ENCODE measurements around the gene MPDZ.

The MPDZ gene

DNA sequence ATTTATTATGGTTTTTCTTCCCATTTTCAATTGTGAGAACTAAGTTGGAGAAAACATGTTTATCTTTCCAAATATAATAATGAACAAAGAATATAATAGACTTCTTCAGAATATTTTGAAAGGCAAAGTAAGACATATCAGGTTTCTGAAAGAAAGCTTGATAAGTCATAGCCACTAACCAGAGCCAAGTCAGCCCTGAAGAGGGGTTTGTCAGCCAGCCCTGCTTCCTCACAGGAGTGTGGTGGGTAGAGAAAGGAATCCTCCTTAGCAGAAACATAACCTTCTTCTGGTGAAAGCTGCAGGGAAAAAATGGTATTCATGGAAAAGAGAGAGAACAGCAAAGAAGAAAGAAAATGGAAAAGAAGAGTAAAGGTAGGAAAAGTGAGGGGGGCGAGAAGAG is 93.4 kb downstream of the MPDZ start:
- no peak for DNase-seq (ENCODE audit: extremely low read depth in 1 of 2, low read depth in 1 of 2)

DNA sequence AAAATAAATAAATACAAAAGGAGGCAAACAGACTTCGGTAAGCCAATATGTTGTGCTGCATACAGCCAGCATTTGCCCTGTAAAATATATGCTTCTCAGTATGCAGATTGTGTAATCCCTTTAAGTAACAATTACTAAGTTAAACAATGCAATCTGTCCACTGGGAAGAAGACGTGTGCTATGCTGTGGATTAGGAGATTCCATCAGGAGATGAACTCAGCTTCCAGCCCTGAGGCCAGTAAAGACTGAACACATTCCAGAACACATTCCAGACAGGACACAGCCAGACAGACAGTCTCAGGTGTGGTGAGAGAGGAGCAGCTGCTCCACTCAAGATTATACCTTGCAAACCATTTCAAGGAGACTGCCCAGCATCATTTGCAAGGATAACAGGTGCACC is 97.8 kb downstream of the MPDZ start:
- DNase-seq (ENCODE audit: extremely low read depth in 1 of 2, low read depth in 1 of 2) = no peak

DNA sequence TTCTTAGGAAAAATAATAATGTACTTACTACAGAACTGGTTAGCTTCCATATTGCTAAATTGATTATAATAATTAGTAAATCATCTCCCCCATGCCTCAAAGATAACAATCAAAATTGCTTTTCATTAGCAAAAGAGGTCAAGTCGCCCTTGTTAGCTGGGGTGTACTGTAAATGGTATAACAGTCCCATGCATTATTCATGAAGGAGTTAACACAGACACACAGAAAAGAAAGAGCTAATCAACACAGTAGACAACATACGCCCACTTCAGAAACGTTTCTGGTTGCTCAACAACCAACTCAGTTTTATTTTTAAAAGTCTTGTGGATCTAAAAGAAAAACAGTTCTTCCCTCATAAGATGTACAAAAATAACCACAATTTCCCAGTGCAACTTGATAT is 100.2 kb downstream of the MPDZ start:
- DNase-seq (ENCODE audit: extremely low read depth in 1 of 2, low read depth in 1 of 2) = no peak

DNA sequence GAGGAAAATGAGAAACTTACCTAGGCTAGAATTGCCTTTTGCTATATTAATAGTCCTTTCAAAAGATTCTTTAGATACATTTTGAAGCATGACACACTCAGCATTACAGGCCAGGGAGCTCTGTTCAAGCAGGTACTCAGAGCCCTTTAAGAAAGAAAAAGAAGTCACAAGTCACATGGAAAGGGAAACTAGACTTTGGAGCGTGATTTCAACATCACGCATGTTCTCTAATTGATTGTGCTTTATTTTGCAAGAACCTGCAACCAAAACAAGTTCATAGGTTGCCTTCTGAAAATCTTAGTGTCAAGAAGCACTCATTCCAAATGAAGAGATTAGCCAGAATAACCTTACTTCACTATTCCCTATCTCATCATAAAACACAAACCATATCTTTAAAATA is 103.8 kb downstream of the MPDZ start:
- no peak for DNase-seq (ENCODE audit: extremely low read depth in 1 of 2, low read depth in 1 of 2)

DNA sequence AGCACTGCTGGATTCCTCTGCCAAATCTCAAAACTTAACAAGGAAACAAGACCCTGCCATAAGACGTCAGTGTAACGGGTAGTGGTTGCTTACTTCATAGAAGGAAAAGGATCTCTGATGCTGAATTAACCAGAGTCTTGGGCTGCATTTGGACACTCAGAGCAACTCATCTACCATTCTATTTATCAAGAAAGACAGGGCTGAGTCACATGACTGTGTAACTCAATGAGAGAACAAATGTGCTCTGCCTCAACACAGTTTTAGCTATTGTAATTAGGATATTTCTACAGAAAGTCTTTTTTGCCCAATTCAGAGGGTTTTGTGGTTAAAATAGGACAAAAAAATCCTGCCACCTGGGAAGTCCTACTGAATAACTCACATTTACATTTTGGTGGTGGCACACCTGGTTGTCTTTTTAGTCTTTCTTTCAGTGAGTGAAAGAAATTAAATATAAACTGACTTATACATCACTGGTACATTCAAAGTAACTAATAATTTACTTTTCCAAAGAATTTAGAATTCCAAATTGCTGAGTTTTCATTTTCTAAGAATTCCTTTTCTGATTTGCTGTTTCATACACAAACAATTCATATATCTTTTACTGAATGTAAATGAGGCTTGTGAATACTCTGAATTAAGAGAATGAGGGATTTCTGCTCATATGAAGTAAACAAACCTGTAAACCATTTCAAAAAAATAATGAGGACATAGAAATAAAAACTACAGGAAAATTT is 104.4 kb downstream of the MPDZ start:
- DNase-seq (ENCODE audit: extremely low read depth in 1 of 2, low read depth in 1 of 2) = no peak

DNA sequence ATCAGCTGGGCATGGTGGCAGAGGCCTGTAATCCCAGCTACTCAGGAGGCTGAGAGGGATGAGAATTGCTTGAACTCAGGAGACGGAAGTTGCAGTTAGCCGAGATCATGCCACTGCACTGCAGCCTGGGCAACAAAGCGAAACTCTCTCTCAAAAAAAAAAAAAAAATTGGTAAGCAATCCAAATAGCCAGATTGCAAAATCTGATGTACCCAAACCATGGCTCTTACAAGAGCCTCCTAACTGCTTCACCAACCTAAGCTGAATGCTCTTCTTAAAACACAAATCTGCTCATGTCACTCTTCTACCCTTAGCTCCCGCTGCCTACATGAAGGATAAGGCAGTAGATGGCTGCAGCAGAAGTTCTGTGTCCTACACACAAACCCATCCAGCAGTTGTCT is 105.9 kb downstream of the MPDZ start:
- no peak for DNase-seq (ENCODE audit: extremely low read depth in 1 of 2, low read depth in 1 of 2)

DNA sequence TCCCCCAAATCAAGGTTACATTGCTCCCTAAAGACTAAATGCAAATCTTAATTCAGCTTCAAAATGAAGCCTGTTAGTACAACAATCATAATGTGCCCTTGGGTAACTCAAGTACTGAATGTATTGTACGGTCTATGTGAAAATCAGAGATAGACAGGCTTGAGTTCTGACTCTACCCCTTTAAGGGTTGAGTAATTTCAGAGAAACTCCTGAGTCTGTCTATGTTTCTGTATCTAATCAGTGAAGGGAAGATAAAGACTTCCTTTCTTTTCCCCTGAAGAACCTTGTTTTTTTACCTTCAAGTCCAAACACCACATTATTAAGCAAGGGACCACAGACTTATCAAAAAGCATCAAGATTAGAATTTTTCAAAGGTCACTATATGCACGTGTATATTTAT is 108.2 kb downstream of the MPDZ start:
- no peak for DNase-seq (ENCODE audit: extremely low read depth in 1 of 2, low read depth in 1 of 2)

DNA sequence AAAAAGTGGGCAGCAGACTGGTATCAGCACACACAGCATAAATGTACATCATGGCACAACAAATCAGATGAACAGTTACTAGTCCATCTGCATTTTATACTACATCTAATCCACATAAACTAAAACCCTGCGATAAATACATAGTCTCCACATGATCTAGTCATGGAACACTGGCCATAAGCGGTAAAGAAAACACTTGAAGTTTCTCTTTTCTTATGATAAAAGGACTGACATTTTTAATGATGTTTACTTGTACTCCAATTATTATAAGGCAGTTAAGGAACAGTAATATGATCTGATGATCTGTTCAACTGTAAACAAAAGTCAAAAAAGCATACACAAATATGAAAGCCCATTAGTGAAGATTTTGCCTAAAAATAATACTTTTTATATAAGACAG is 112.5 kb downstream of the MPDZ start:
- no peak for DNase-seq (ENCODE audit: extremely low read depth in 1 of 2, low read depth in 1 of 2)

DNA sequence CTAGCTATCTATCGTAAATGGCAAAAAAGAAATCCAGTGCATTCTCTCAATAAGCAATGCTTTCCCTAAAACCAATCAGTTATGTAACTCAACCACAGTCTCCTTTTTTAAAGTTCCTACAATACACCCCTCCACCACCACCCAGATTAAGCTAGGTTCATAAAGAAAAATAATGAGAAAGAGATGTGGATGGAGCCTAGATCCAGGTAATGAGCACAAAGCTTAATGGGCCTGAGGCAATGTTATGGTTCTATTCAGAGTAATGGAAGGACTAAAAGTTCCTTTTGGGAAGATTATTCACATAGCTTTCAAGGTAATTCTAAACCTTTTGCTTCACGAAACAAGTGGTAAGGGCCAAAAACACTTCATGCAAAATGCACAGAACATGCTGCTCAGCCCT is 113.5 kb downstream of the MPDZ start:
- no peak for DNase-seq (ENCODE audit: extremely low read depth in 1 of 2, low read depth in 1 of 2)

DNA sequence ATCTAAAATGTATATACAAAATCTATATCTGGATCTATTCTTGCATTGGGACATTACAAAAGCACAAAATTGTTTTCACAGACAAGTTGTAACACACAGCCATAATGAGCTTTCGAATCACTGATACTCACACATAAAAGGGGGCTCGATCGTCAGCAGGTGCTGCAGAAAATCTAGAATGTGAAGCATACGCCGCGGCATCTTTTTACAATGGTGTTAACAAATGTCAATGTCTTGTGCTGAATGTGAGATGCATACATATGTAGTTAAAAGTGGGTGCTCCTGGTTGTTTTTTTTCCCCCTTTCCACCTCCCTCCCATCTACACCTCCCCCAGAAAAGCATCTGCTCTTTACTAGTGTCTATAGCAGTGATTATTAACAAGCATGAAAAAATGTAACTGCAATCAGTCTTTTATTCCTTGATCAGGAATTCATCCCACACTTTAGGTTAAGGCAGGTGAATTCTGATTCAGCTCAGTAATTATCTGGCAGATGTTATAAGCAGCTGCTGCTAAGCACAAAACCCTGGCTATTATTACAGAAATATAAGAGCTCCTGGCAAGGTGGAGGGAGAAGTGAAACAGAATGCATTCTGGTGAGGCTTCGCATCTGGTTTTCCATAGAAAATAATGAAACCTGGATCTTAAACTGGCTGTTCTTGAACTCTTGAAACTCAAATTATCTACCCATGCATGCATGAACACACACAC is 114.1 kb downstream of the MPDZ start:
- DNase-seq (ENCODE audit: extremely low read depth in 1 of 2, low read depth in 1 of 2) = no peak

DNA sequence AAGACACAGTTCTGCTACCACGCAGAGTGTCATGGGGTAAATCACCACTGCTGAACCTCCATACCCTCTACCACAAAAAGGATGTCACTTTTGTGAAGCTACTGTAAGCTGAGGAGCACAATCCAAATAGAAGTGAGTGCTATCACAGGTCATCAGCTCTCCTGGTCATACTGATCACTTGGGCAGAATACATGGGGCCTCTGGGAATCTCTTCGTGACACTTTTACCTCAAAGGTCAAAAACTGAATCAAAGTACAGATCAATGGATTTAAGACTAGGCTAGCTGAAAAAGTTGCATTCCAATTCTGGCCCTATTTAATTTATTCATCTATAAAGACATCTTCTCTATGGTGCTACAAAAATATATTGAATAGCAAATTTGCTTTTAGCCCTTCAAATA is 115.5 kb downstream of the MPDZ start:
- no peak for DNase-seq (ENCODE audit: extremely low read depth in 1 of 2, low read depth in 1 of 2)

DNA sequence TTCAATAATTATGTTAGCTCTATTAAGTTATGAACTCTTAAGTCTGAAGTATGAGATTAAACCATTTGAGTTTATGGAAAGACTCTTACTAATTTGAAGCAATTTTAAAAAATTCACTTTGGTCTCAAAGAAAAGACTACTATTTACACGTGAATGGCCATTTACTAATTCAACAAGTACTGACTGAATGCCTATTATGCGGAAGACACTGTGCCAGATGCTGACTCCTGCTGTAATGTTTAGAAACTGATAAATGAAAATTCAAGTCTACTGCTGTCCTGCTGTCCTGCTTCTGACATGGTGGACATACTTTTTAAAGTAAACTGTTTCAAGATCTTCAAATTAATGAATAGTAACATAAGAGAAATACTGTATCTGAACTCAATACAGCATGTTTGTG is 116.2 kb downstream of the MPDZ start:
- no peak for DNase-seq (ENCODE audit: extremely low read depth in 1 of 2, low read depth in 1 of 2)

DNA sequence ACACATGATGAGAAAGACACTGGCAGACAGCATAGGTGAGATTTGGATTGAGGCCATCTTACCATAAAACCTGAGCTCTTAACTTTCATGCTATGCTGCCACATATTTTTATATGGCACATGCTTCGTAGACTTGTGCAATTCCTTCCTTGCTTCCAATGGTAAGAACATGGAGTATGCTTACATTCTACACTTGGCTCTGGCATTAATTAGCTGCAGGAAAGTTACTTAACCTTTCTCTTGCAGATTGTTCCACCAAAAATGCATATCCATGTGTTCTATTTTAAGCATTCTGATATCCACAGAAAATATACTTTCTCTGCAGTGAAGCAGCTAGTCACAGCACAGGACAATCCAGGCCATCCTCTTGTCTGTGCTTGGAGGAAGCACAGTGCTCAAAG is 119.4 kb downstream of the MPDZ start:
- DNase-seq (ENCODE audit: extremely low read depth in 1 of 2, low read depth in 1 of 2) = no peak

DNA sequence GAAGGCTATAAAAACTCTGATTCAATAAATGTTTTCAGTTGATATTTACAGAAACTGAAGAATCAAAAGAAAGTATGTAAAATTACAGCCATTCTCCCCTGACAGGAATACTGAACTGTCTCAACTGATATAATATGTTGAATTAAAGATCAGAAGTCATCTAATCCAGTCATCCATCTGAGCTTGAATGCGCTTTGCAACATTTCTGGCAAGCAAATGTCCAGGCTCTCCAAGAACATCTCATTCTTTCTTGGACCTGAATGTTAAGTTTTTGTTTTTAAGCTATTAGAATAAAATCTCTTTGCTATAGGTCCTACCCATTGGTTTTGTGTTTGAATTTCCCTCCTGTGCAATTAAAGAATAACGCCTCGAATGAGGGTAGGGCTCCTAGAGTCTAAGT is 120.5 kb downstream of the MPDZ start:
- DNase-seq (ENCODE audit: extremely low read depth in 1 of 2, low read depth in 1 of 2) = no peak

DNA sequence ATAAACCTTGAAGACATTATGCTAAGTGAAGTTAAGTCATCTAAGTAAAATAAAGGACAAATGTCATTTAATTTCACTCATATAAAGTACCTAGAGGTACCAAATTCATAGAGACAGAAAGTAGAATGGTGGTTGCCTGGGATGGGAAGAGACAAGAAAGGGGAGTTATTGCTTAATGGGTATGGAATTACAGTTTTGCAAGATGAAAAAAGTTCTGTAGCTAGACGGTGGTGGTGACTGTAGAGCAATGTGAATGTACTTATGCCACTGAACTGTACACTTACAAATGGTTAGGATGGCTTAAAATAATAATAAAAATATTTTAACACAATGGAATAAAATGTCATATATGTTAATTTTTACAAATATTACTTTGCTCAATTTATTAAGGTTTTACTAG is 128.0 kb downstream of the MPDZ start:
- DNase-seq (ENCODE audit: extremely low read depth in 1 of 2, low read depth in 1 of 2) = no peak

DNA sequence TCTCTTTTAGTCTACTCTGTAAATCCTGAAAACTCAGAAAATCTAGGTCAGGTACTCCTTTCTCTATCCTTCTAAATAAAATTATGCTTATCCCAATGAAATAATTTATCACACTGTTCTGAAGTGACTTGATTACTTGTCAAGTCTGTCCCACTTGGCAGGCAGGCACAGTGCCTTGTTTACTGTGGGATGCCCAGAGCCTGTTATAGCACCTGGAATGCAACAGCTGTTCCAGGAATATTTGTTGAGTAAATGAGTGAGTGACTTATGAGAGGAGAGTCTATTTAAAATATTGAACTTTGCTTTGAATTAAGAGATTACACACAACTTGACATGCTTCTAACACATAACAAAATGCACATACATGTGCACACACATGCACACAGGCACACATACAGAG is 130.0 kb downstream of the MPDZ start:
- DNase-seq (ENCODE audit: extremely low read depth in 1 of 2, low read depth in 1 of 2) = no peak

DNA sequence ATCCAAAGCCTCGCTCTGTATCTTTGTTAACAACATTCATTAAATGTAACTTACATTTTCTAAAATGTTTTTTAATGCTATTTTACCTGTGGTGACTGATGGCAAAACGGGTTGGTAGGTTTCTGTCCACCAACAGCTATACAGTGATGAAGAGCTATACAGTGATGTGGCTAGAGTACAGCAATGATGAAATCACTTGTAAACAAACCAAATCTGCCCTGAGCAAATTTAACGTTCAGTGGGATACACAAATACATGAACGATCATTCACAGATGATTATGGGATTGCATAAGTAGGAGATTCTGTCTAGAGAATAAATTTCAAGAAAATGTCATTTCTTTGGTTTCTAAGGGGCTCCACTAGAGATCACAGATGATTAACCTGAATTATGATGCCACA is 132.7 kb downstream of the MPDZ start:
- DNase-seq (ENCODE audit: extremely low read depth in 1 of 2, low read depth in 1 of 2) = no peak

DNA sequence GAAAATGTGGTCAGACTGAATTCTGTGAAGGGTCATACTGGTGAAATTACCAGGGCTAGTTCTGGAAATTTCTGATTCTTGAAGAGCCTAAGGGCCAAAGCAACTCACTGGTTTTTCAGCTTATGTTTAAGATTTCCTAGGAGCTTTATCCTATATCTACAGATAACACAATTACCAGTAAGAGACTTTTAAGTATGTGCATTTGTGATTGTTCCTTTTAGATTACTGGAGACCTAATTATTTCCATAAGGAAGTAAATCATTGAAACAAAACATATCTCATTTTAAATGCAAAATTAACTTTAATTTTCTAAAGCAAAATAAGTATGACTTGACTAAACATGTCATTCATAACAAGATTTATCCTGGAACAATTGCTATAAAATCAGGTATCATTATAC is 134.2 kb downstream of the MPDZ start:
- no peak for DNase-seq (ENCODE audit: extremely low read depth in 1 of 2, low read depth in 1 of 2)

DNA sequence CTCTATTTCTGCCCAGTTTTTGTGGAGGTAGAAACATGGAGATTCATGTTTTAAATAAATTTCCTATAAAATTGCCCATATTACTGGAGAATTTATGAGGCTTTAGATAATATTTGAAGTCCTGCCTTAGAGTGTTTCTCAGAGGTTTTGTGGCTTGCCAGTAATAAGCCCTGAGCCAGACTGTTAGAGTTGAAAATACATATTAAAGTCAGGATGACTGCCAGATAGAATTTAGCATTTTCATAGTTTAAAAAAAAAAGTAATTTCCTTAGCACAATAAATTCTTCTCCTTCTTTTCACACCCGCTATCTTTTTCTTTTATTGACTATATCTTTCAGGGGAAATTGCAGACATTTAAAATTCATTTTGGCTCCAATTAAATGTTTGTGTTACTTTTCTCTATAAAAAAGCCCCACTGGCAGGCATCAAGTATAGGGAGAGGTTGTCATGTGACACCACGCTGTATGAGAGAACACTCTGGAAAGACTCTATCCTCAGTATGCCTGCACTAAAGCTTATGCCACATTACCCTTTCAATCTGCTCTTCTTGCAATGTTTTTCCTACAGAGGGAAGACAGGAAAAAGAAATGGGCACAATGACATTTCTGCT is 135.2 kb downstream of the MPDZ start:
- DNase-seq (ENCODE audit: extremely low read depth in 1 of 2, low read depth in 1 of 2) = no peak

DNA sequence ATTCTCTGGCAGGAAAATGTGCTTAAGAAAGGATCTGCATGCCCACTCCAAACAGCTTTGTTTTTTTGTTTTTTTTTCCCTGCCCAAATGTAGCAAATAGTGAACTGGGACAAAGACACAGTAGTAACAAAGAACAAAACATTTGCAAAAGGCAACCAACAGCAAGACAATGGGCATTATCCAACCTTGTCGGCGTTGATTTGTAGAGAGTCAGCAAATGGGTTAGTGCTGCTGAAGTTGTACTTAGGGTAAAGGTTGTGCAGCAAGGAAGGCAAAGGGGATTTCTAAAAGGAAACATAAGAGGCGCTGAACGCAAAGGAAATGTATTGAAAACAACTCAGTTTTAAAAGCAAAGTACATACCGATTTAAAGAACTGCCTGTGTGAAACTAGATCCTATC is 136.2 kb downstream of the MPDZ start:
- DNase-seq (ENCODE audit: extremely low read depth in 1 of 2, low read depth in 1 of 2) = no peak

DNA sequence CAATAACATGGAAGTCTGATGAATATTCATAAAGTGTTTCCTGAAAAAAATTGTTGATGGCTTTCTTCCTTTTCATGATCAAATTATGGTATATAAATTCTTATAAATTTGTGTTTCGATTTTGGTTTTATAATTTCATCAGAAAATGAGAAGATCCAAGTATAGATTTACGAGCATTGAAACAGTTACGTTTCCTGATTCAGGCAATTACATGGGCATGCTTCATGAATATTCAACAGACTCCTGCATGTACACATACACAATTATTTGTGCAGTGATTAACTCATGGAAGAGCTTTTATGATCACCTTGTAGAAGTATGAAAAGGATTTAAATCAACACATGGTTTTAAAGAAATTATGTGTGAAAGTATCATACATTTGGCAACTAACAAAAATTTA is 136.7 kb downstream of the MPDZ start:
- DNase-seq (ENCODE audit: extremely low read depth in 1 of 2, low read depth in 1 of 2) = no peak

DNA sequence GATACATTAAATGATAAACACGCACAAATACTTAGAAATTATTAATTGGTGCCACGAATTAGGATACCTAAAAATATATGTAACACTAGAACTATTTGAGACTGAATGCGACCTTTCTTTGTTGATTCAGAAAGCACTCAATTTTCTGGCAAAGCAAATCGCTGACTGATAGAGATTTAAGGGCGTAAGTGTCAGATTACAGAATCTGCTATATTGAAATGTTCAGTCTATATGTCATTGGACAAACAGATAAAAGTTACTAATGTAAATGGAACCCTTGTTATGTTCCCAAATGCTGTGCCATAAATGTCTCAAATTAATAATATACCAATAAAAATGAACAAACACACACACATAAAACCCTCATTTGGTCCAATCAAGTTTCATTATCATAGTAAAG is 137.9 kb downstream of the MPDZ start:
- DNase-seq (ENCODE audit: extremely low read depth in 1 of 2, low read depth in 1 of 2) = no peak
